Neural progenitor cell (in vitro differentiated cells): ENCODE data around the gene SCD.

Experiments
- CTCF ChIP-seq: fragments of 200-600 bp; sonication (generic); IDR thresholded peaks from 2 replicates; pipeline ENCODE4 v1.5.1; 2017; ENCODE audit warnings: antibody characterized with exemption, mild to moderate bottlenecking
- EZH2phosphoT487 ChIP-seq: fragments of 200-600 bp; sonication (generic); IDR thresholded peaks from 2 replicates; pipeline ENCODE4 v1.6.1; 2017; ENCODE audit warnings: antibody characterized with exemption

GRCh38 chr10:100346351-100346764, 675 bp upstream of the SCD start:
- TF ChIP-seq CTCF (no peak), EZH2phosphoT487 (no peak)
